ENCODE data around the gene GOLM1. TPM values are rescaled to one million over a fixed set of nuclear protein-coding genes. Genes with fewer than 3 reads are reported as not detected.

Gene GOLM1
- total RNA-seq, 1 donor from 2014 or later, result 25.8 TPM

GRCh38 chr9:85994191-85994590, 105.2 kb downstream of the GOLM1 start:
- no peak for DNase-seq (ENCODE audit: low read depth)

GRCh38 chr9:85987236-85987635, 112.1 kb downstream of the GOLM1 start:
- DNase-seq (ENCODE audit: low read depth), result no peak

DNA sequence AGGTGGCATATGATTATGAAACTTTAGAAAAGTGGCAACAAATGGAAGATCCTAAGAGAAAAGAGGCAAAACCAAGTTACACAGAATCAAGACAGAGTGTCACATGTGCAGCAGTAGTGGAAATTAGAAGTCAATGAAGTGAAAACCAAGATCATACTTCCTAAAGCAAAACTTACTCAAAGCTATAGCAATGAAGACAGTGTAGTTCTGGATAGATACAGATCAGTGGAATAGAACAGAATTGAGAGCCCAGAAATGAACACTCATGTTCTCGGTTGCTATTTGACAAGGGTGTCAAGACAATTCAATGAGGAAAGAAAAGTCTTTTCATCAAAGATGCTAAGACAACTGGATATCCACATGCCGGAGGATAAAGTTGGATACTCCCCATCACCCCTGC, 114.9 kb downstream of the GOLM1 start:
- no peak for DNase-seq (ENCODE audit: low read depth)

DNA sequence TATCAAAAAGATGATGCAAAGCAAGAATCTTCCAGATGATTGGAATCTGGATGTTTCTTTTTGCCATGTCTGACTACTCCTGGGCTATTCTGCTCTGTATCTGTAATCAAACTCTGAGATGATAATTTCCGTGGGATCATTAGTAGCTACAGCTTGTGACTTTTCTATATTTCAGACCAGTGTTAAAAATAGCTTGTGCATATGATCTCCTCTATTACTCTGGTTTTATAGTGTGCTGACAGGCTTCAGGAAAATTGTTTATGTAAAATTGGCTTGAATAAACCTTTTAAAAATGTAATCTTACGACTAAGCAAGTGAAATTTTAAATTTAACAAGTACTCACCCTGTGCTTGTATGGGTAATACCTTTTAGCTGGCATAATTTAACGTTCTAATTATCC, 118.0 kb downstream of the GOLM1 start:
- no peak for DNase-seq (ENCODE audit: low read depth)

DNA sequence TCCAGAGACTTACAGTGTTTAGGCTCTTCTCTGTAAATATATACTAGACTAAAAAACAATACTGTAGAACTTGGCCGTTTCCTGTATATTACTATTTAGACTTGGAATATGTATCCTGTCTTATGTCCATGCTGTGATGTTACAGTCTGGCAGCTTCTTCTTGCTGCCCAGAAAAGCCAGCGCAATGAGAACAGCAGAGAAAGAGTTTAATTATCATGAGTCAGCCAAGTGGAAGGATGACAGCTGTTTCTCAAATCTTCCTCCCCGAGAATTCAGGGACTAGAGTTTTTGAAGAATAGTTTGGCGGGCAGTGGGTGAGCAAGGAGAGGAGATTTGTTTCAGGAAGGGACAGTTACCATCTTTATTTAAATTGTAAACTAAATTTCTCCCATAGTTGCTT, 120.9 kb downstream of the GOLM1 start:
- DNase-seq (ENCODE audit: low read depth), result peak; percentile 74

Other genes starting within 250 kb of the GOLM1 start
- 18.8 and 20.9 TPM in 2 replicates for gene NAA35, start 158.4 kb downstream of the GOLM1 start, total RNA-seq
- 0.45 TPM in 1 of 2 replicates, not detected in the other for gene C9orf153, start 160.1 kb upstream of the GOLM1 start, total RNA-seq
- 43.1 and 55.1 TPM in 2 replicates for gene ISCA1, start 183.0 kb upstream of the GOLM1 start, total RNA-seq